H1 (cell line): ENCODE measurements around the gene SYNGR3. TPM values are rescaled to one million over a fixed set of nuclear protein-coding genes. Genes with fewer than 3 reads are reported as not detected.

Experiments
- EZH2 ChIP-seq: fragments of 200-600 bp; sonication (generic); IDR thresholded peaks from 2 replicates; pipeline ENCODE4 v1.7.1; 2012; ENCODE audit warnings: low read depth, mild to moderate bottlenecking, moderate library complexity, low read length, inconsistent platforms; ENCODE audit not compliant: severe bottlenecking
- POLR2A ChIP-seq, 2 experiments: IDR thresholded peaks; 1 replicate in 1 of 2; 2 replicates in 1 of 2; pipeline ENCODE4 v1.6.1; 2011; ENCODE audit warnings: low read depth in 2 of 2, low read length in 2 of 2, mild to moderate bottlenecking in 2 of 2; ENCODE audit errors: control extremely low read depth in 1 of 2
- polyA plus RNA-seq, 7 experiments: library from polyadenylated mRNA; depleted of rRNA in 3 of 7; stranded (reverse) in 5 of 7; unstranded in 2 of 7; fragments of >200 nt in 5 of 7; fragments of 200-250 nt in 2 of 7; gene quantifications; 1 replicate in 5 of 7; 2 replicates in 1 of 7; 4 replicates in 1 of 7; pipeline versions ENCODE4 v1.2.1 to v1.2.3, GENCODE V29; 2011 to 2013; ENCODE audit warnings: missing spikeins in 2 of 7, mixed read lengths in 2 of 7
- total RNA-seq: library from RNA; stranded (reverse); fragmentation: NEBNext Ultra II Directional; extraction: Animal tissue kit (Norgen Biotek cat#: 25700); gene quantifications from 2 replicates; pipeline ENCODE4 v1.2.1, GENCODE V29; 2021

SYNGR3 gene
- total and polyA plus RNA-seq, 2 of the 8 experiments (the other 6 are each of a cell fraction or from before 2014, with no cell fraction given) = 36.2 to 49.9 TPM

GRCh38 chr16:1980030-1980769 is 9.6 kb upstream of the SYNGR3 start (continued):
- 0 out of 3 replicates have a peak, but pooled peaks of 1 of the 2 experiments have one; percentile 54 for TF ChIP-seq POLR2A (IDR thresholded peaks at IDR 0.05; ENCODE audit: control extremely low read depth in 1 of 2, low read depth in 2 of 2, low read length in 2 of 2)
- TF ChIP-seq EZH2 = no peak
